HG03060 (cell line): ENCODE measurements around the gene SF3A2.

Experiments
- ATAC-seq: cut with Tn5 transposase; IDR thresholded peaks from one replicate; pipeline ENCODE4 v1.9.1; 2021; ENCODE audit warnings: low read depth, moderate number of reproducible peaks; ENCODE audit not compliant: unreplicated experiment

Gene SF3A2

GRCh38 chr19:2287585-2288337, 51.1 kb downstream of the SF3A2 start:
- no peak for ATAC-seq

GRCh38 chr19:2288338-2288817, 51.8 kb downstream of the SF3A2 start:
- no peak for ATAC-seq

- no peak for ATAC-seq
Measured at GRCh38 chr19:2288818-2289713, 52.4 kb downstream of the SF3A2 start.

GRCh38 chr19:2289714-2290435, 53.3 kb downstream of the SF3A2 start:
- ATAC-seq = no peak

- no peak for ATAC-seq
Measured at GRCh38 chr19:2290441-2291184, 54.0 kb downstream of the SF3A2 start.

- no peak for ATAC-seq
Measured at GRCh38 chr19:2291185-2291751, 54.6 kb downstream of the SF3A2 start.

- ATAC-seq = no peak
Measured at GRCh38 chr19:2294687-2295335, 58.2 kb downstream of the SF3A2 start.

GRCh38 chr19:2296141-2296540, 59.5 kb downstream of the SF3A2 start:
- ATAC-seq = no peak
